Activated naive CD4-positive, alpha-beta T cell treated with Interleukin-2 at 50 U/mL for 16 hours (primary cell): Measurements from ENCODE around the gene UGT1A3.

Experiments
- DNase-seq: peaks from one replicate; pipeline ENCODE4 v3.0.0-alpha.2; 2020

UGT1A3 gene

GRCh38 chr2:233799087-233799665 lies 70.3 kb downstream of the UGT1A3 start:
- DNase-seq: no peak

GRCh38 chr2:233799716-233800115 lies 70.9 kb downstream of the UGT1A3 start:
- DNase-seq: no peak

- no peak for DNase-seq
Measured at GRCh38 chr2:233800208-233800607, 71.4 kb downstream of the UGT1A3 start.

GRCh38 chr2:233801357-233802131 lies 72.7 kb downstream of the UGT1A3 start:
- DNase-seq: no peak

- no peak for DNase-seq
Measured at GRCh38 chr2:233802132-233802815, 73.4 kb downstream of the UGT1A3 start.

GRCh38 chr2:233803292-233803911 lies 74.6 kb downstream of the UGT1A3 start:
- no peak for DNase-seq

GRCh38 chr2:233803994-233804393 lies 75.2 kb downstream of the UGT1A3 start:
- DNase-seq: no peak

- no peak for DNase-seq
Measured at GRCh38 chr2:233807215-233807865, 78.5 kb downstream of the UGT1A3 start.

- DNase-seq: no peak
Measured at GRCh38 chr2:233807966-233808935, 79.4 kb downstream of the UGT1A3 start.

GRCh38 chr2:233810385-233810784 lies 81.5 kb downstream of the UGT1A3 start:
- peak; percentile 0 for DNase-seq

- DNase-seq: no peak
Measured at GRCh38 chr2:233811087-233811486, 82.2 kb downstream of the UGT1A3 start.

- DNase-seq: no peak
Measured at GRCh38 chr2:233811732-233812131, 82.9 kb downstream of the UGT1A3 start.

- no peak for DNase-seq
Measured at GRCh38 chr2:233813236-233814055, 84.6 kb downstream of the UGT1A3 start.

GRCh38 chr2:233814056-233814835 lies 85.4 kb downstream of the UGT1A3 start:
- no peak for DNase-seq

GRCh38 chr2:233815861-233816260 lies 87.0 kb downstream of the UGT1A3 start:
- DNase-seq: no peak

- DNase-seq: no peak
Measured at GRCh38 chr2:233816334-233816733, 87.5 kb downstream of the UGT1A3 start.

GRCh38 chr2:233816771-233817170 lies 87.9 kb downstream of the UGT1A3 start:
- no peak for DNase-seq

- no peak for DNase-seq
Measured at GRCh38 chr2:233817361-233817911, 88.6 kb downstream of the UGT1A3 start.

- DNase-seq: no peak
Measured at GRCh38 chr2:233817995-233818638, 89.3 kb downstream of the UGT1A3 start.
